ENCODE results near the gene POC1A.

POC1A gene

DNA sequence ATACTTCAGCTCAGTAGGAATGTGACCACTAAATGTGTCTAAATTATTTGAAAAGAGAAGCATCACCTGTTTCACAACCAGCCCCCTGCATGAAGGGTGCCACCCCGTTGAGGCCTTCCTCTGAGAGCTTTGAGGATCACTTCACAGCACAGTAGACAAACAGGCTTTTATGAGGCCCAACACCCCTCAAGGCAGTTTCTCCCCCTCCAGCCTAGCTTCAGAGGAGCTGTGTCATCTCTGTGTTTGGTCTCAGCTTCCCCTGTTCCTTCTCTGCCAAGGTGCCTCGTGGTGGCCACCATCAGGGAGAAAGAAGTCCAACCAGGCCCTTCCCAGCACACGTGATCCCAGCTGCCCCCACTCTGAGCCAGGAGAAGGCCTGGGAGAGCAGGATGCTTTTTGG is 76.3 kb downstream of the POC1A start:
- no peaks in the 10 kb centered on the region for H3K36me3 ChIP-seq (ENCODE audit: control insufficient read depth in 1 of 2, insufficient read depth in 2 of 2, low read length in 2 of 2)
- no peaks in the 10 kb centered on the region for H3K9me3 ChIP-seq (ENCODE audit: control insufficient read depth in 1 of 2, low read length in 2 of 2)
- H3K4me1 ChIP-seq (ENCODE audit: control insufficient read depth in 1 of 2, insufficient read depth in 2 of 2, low read length in 2 of 2): peaks cover 0 to 17% of the 10 kb centered on the region in 2 donors
- no peaks in the 10 kb centered on the region for H3K27me3 ChIP-seq (ENCODE audit: low read depth, low read length)
- no peak overlapping the region for H3K4me3 ChIP-seq (ENCODE audit: low read depth in 1 of 2, low read length in 2 of 2)
- H3K27ac ChIP-seq (ENCODE audit: low read length): no peak overlapping the region

- H3K4me3 ChIP-seq (ENCODE audit: low read depth in 1 of 2, low read length in 2 of 2): no peak overlapping the region
- H3K4me1 ChIP-seq (ENCODE audit: control insufficient read depth in 1 of 2, insufficient read depth in 2 of 2, low read length in 2 of 2): peaks cover 0 to 17% of the 10 kb centered on the region in 2 donors
- no peaks in the 10 kb centered on the region for H3K9me3 ChIP-seq (ENCODE audit: control insufficient read depth in 1 of 2, low read length in 2 of 2)
- no peaks in the 10 kb centered on the region for H3K27me3 ChIP-seq (ENCODE audit: low read depth, low read length)
- H3K36me3 ChIP-seq (ENCODE audit: control insufficient read depth in 1 of 2, insufficient read depth in 2 of 2, low read length in 2 of 2): no peaks in the 10 kb centered on the region
- no peak overlapping the region for H3K27ac ChIP-seq (ENCODE audit: low read length)
Observed at GRCh38 chr3:52076896-52077780, 77.1 kb downstream of the POC1A start.

DNA sequence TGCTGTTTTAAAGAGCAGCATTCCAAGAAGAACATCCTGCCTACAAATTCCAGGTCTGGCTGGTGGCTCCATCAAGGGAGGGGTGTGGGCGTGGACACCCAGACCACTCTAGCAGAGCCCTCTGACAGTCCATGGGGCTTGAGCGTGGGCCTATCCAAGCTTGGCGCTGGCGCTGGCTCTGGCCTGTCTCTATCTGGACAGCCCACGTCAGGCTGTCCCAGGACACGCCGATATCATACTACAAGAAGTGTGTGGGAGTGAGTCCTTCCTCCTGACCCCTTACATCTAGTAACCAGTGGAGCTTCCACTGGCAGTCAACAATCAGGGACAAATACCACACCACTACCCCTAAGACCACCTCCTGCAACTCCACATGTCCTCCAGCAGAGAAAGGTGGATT is 80.7 kb downstream of the POC1A start:
- Histone ChIP-seq H3K36me3 (ENCODE audit: control insufficient read depth in 1 of 2, insufficient read depth in 2 of 2, low read length in 2 of 2) (no peaks in the 10 kb centered on the region), H3K4me3 (ENCODE audit: low read depth in 1 of 2, low read length in 2 of 2) (no peak overlapping the region), H3K27ac (ENCODE audit: low read length) (no peak overlapping the region), H3K9me3 (ENCODE audit: control insufficient read depth in 1 of 2, low read length in 2 of 2) (no peaks in the 10 kb centered on the region), H3K4me1 (ENCODE audit: control insufficient read depth in 1 of 2, insufficient read depth in 2 of 2, low read length in 2 of 2) (peaks cover 0 to 29% of the 10 kb centered on the region in 2 donors), H3K27me3 (ENCODE audit: low read depth, low read length) (no peaks in the 10 kb centered on the region)

- no peak overlapping the region for H3K27ac ChIP-seq (ENCODE audit: low read length)
- no peaks in the 10 kb centered on the region for H3K36me3 ChIP-seq (ENCODE audit: control insufficient read depth in 1 of 2, insufficient read depth in 2 of 2, low read length in 2 of 2)
- H3K4me3 ChIP-seq (ENCODE audit: low read depth in 1 of 2, low read length in 2 of 2): no peak overlapping the region
- H3K4me1 ChIP-seq (ENCODE audit: control insufficient read depth in 1 of 2, insufficient read depth in 2 of 2, low read length in 2 of 2): peaks cover 0 to 22% of the 10 kb centered on the region in 2 donors
- H3K9me3 ChIP-seq (ENCODE audit: control insufficient read depth in 1 of 2, low read length in 2 of 2): no peaks in the 10 kb centered on the region
- H3K27me3 ChIP-seq (ENCODE audit: low read depth, low read length): no peaks in the 10 kb centered on the region
Observed at GRCh38 chr3:52072471-52072870, 81.8 kb downstream of the POC1A start.

DNA sequence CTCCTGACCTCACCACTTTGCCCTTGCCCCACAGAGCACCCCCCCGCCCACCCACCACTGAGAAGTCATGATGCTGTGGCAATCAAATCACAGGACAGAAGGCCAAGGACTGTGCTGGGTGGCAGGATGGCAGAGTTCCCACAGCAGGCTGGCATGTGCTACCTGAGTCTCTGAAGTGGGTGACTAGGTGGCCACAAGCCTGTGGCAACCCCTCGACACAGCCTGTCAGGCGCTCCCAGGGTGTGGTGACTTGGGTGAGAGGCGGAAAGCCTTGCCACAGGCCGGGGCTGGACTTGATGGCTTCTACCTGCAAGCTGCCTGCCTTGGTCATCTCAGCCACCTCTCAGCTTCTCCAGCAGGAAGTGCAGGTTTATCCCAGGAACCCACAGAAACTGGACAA is 82.2 kb downstream of the POC1A start:
- peaks cover 0 to 18% of the 10 kb centered on the region in 2 donors for H3K4me1 ChIP-seq (ENCODE audit: control insufficient read depth in 1 of 2, insufficient read depth in 2 of 2, low read length in 2 of 2)

GRCh38 chr3:52070724-52071621 is 83.2 kb downstream of the POC1A start:
- Histone ChIP-seq H3K36me3 (ENCODE audit: control insufficient read depth in 1 of 2, insufficient read depth in 2 of 2, low read length in 2 of 2) (no peaks in the 10 kb centered on the region), H3K9me3 (ENCODE audit: control insufficient read depth in 1 of 2, low read length in 2 of 2) (no peaks in the 10 kb centered on the region), H3K27me3 (ENCODE audit: low read depth, low read length) (no peaks in the 10 kb centered on the region), H3K4me1 (ENCODE audit: control insufficient read depth in 1 of 2, insufficient read depth in 2 of 2, low read length in 2 of 2) (peaks cover 0 to 13% of the 10 kb centered on the region in 2 donors), H3K27ac (ENCODE audit: low read length) (no peak overlapping the region), H3K4me3 (ENCODE audit: low read depth in 1 of 2, low read length in 2 of 2) (no peak overlapping the region)

More for the DNA sequence above, 82.2 kb downstream of the POC1A start:
- no peaks in the 10 kb centered on the region for H3K36me3 ChIP-seq (ENCODE audit: control insufficient read depth in 1 of 2, insufficient read depth in 2 of 2, low read length in 2 of 2)
- no peaks in the 10 kb centered on the region for H3K27me3 ChIP-seq (ENCODE audit: low read depth, low read length)
- H3K4me3 ChIP-seq (ENCODE audit: low read depth in 1 of 2, low read length in 2 of 2): no peak overlapping the region
- H3K9me3 ChIP-seq (ENCODE audit: control insufficient read depth in 1 of 2, low read length in 2 of 2): no peaks in the 10 kb centered on the region
- no peak overlapping the region for H3K27ac ChIP-seq (ENCODE audit: low read length)

DNA sequence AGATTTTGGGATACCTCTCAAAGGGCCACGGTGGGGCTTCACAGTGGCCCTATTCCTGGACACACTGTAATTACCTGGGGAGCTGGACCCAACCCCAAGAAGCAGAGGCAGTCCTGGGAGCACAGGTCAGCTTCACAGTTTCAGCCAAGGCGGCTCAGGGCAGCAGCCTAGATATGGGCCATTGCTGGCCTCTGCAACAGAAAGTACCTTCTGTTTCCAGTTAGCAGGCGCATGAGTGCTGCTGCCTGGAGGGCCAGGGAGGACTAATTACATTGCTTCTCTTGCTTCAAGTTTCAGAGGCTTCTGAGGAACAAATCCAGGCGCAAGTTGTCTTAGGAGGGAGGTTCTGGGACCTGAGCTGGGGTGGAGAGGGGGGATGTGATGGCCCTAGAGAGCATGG is 84.4 kb downstream of the POC1A start:
- no peak overlapping the region for H3K4me3 ChIP-seq (ENCODE audit: low read depth in 1 of 2, low read length in 2 of 2)
- H3K27ac ChIP-seq (ENCODE audit: low read length): no peak overlapping the region
- peaks cover 0 to 13% of the 10 kb centered on the region in 2 donors for H3K4me1 ChIP-seq (ENCODE audit: control insufficient read depth in 1 of 2, insufficient read depth in 2 of 2, low read length in 2 of 2)
- no peaks in the 10 kb centered on the region for H3K9me3 ChIP-seq (ENCODE audit: control insufficient read depth in 1 of 2, low read length in 2 of 2)
- no peaks in the 10 kb centered on the region for H3K27me3 ChIP-seq (ENCODE audit: low read depth, low read length)
- H3K36me3 ChIP-seq (ENCODE audit: control insufficient read depth in 1 of 2, insufficient read depth in 2 of 2, low read length in 2 of 2): no peaks in the 10 kb centered on the region

DNA sequence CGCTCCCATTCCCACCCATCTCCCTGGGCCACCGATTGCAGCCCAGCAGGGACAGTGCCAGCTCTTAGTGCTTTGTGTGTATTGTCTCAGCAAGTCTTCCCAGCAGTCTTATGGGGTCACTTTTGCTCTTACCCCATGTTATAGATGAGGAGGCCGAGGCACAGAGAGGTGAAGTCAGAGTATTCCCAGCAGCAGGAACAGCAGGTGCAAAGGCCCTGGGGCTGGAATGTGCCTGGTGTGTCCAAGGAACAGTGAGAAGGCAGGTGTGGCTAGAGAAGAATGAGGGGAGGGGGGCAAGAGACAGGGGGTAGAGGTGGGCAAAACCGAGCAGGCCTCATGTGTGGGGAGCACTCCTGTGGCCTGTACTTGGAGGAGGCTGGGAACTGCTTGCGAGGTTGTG is 85.1 kb downstream of the POC1A start:
- H3K27me3 ChIP-seq (ENCODE audit: low read depth, low read length): no peaks in the 10 kb centered on the region
- H3K27ac ChIP-seq (ENCODE audit: low read length): no peak overlapping the region
- no peak overlapping the region for H3K4me3 ChIP-seq (ENCODE audit: low read depth in 1 of 2, low read length in 2 of 2)
- no peaks in the 10 kb centered on the region for H3K9me3 ChIP-seq (ENCODE audit: control insufficient read depth in 1 of 2, low read length in 2 of 2)
- no peaks in the 10 kb centered on the region for H3K36me3 ChIP-seq (ENCODE audit: control insufficient read depth in 1 of 2, insufficient read depth in 2 of 2, low read length in 2 of 2)
- H3K4me1 ChIP-seq (ENCODE audit: control insufficient read depth in 1 of 2, insufficient read depth in 2 of 2, low read length in 2 of 2): peaks cover 0 to 13% of the 10 kb centered on the region in 2 donors

GRCh38 chr3:52068730-52069129 is 85.5 kb downstream of the POC1A start:
- Histone ChIP-seq H3K27me3 (ENCODE audit: low read depth, low read length) (no peaks in the 10 kb centered on the region), H3K36me3 (ENCODE audit: control insufficient read depth in 1 of 2, insufficient read depth in 2 of 2, low read length in 2 of 2) (no peaks in the 10 kb centered on the region), H3K4me1 (ENCODE audit: control insufficient read depth in 1 of 2, insufficient read depth in 2 of 2, low read length in 2 of 2) (peaks cover 0 to 13% of the 10 kb centered on the region in 2 donors), H3K9me3 (ENCODE audit: control insufficient read depth in 1 of 2, low read length in 2 of 2) (no peaks in the 10 kb centered on the region), H3K4me3 (ENCODE audit: low read depth in 1 of 2, low read length in 2 of 2) (no peak overlapping the region), H3K27ac (ENCODE audit: low read length) (no peak overlapping the region)

- Histone ChIP-seq H3K4me1 (ENCODE audit: control insufficient read depth in 1 of 2, insufficient read depth in 2 of 2, low read length in 2 of 2) (peaks cover 0 to 13% of the 10 kb centered on the region in 2 donors), H3K27ac (ENCODE audit: low read length) (no peak overlapping the region), H3K27me3 (ENCODE audit: low read depth, low read length) (no peaks in the 10 kb centered on the region), H3K4me3 (ENCODE audit: low read depth in 1 of 2, low read length in 2 of 2) (no peak overlapping the region), H3K9me3 (ENCODE audit: control insufficient read depth in 1 of 2, low read length in 2 of 2) (no peaks in the 10 kb centered on the region), H3K36me3 (ENCODE audit: control insufficient read depth in 1 of 2, insufficient read depth in 2 of 2, low read length in 2 of 2) (no peaks in the 10 kb centered on the region)
Observed at GRCh38 chr3:52068055-52068571, 86.1 kb downstream of the POC1A start.

GRCh38 chr3:52067526-52067925 is 86.7 kb downstream of the POC1A start:
- Histone ChIP-seq H3K27me3 (ENCODE audit: low read depth, low read length) (no peaks in the 10 kb centered on the region), H3K4me3 (ENCODE audit: low read depth in 1 of 2, low read length in 2 of 2) (no peak overlapping the region), H3K27ac (ENCODE audit: low read length) (no peak overlapping the region), H3K4me1 (ENCODE audit: control insufficient read depth in 1 of 2, insufficient read depth in 2 of 2, low read length in 2 of 2) (peaks cover 0 to 13% of the 10 kb centered on the region in 2 donors), H3K36me3 (ENCODE audit: control insufficient read depth in 1 of 2, insufficient read depth in 2 of 2, low read length in 2 of 2) (no peaks in the 10 kb centered on the region), H3K9me3 (ENCODE audit: control insufficient read depth in 1 of 2, low read length in 2 of 2) (no peaks in the 10 kb centered on the region)
